Measurements from ENCODE around the gene FGF14. TPM values are rescaled to one million over a fixed set of nuclear protein-coding genes. Genes with fewer than 3 reads are reported as not detected.

The FGF14 gene
- total RNA-seq, 4 donors from 2014 or later, result 0.04 to 1.4 (median 0.38) TPM

DNA sequence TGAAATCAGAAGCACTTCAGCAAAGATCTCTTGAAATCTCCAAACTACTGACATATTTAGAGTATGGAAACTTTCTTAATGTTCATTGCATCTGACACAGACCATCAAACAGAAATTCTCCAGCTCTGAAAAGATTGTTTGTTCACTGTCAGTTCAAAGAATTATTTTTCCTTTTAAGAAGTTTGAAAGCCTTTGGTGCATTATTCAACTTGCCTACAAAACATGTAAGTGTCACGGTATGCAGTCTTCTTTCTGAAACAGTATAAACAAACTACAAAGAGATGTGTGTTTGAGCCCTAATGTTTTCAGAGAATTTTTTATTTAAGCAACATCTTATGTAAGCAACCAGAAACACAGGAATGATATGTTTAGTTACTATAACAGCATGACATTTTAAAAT, 125.4 kb downstream of the FGF14 start:
- 67 to 69% methylated on average over 1 of the region's 1 CpG for WGBS, 2 donors
- TF ChIP-seq POLR2A (IDR thresholded peaks at IDR 0.05), result no peak
- TF ChIP-seq, protein P1, sequence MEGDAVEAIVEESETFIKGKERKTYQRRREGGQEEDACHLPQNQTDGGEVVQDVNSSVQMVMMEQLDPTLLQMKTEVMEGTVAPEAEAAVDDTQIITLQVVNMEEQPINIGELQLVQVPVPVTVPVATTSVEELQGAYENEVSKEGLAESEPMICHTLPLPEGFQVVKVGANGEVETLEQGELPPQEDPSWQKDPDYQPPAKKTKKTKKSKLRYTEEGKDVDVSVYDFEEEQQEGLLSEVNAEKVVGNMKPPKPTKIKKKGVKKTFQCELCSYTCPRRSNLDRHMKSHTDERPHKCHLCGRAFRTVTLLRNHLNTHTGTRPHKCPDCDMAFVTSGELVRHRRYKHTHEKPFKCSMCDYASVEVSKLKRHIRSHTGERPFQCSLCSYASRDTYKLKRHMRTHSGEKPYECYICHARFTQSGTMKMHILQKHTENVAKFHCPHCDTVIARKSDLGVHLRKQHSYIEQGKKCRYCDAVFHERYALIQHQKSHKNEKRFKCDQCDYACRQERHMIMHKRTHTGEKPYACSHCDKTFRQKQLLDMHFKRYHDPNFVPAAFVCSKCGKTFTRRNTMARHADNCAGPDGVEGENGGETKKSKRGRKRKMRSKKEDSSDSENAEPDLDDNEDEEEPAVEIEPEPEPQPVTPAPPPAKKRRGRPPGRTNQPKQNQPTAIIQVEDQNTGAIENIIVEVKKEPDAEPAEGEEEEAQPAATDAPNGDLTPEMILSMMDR (IDR thresholded peaks at IDR 0.05), result no peak

DNA sequence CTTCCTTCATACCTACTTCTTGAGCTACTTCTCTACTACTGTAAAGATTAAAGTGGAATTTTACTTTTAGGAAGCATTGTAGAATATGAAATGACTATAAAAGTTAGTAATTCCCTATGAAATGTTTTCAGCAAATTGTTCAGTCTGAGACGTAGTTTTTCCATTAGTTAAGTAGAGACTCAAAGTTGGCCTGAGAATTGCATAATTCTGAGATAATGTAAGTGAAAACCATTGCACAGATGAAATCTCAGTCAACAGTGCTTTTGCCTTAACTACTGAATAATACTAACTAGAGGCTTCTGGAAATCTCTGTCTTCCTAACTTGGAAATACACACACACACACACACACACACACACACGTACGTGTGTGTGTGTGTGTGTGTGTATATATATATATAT, 125.9 kb downstream of the FGF14 start:
- DNase-seq, result no peak
- WGBS, 2 donors, result 52% methylated on average over 3 of the region's 3 CpGs
- intact Hi-C loops (cut with DNase I), result no loop called here
- no peaks in the 10 kb centered on the region for H3K27me3 ChIP-seq
- H3K36me3 ChIP-seq, result no peaks in the 10 kb centered on the region
- no peaks in the 10 kb centered on the region for H3K9me3 ChIP-seq
- H3K4me3 ChIP-seq (replicated peaks in 1 of 3), result no peak overlapping the region
- H3K27ac ChIP-seq, result no peak overlapping the region
- H3K4me1 ChIP-seq, result no peaks in the 10 kb centered on the region
- TF ChIP-seq, protein P1 (IDR thresholded peaks at IDR 0.05), result no peak
- no peak for TF ChIP-seq POLR2A (IDR thresholded peaks at IDR 0.05)

More for the DNA sequence above, 125.4 kb downstream of the FGF14 start:
- Histone ChIP-seq H3K27me3 (no peaks in the 10 kb centered on the region), H3K36me3 (no peaks in the 10 kb centered on the region), H3K27ac (no peak overlapping the region), H3K4me3 (replicated peaks in 1 of 3) (no peak overlapping the region), H3K4me1 (no peaks in the 10 kb centered on the region), H3K9me3 (no peaks in the 10 kb centered on the region)
- no peak for DNase-seq
- intact Hi-C loops (cut with DNase I), result no loop called here

DNA sequence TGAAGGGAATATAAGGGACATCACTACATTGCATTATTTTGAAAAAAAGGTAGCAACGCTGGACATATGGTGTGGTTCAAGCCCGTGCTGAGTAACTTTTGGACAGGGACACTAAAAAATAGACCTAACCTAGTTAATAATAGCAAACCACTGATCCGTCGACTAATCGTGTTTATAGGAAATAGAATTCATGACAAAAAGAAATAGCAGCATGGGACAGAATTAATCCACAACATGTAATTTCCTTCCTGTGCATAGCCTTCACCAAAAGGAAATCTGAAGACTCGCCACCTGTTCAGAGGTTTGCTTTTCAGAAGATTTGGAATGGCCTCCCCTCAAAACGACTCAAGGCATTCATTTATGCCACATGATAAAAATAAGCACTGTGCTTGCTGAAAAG, 128.7 kb downstream of the FGF14 start:
- intact Hi-C loops (cut with DNase I), result no loop called here
- no peak overlapping the region for H3K27ac ChIP-seq
- TF ChIP-seq, protein P1 (IDR thresholded peaks at IDR 0.05), result no peak
- no peak for TF ChIP-seq POLR2A (IDR thresholded peaks at IDR 0.05)

DNA sequence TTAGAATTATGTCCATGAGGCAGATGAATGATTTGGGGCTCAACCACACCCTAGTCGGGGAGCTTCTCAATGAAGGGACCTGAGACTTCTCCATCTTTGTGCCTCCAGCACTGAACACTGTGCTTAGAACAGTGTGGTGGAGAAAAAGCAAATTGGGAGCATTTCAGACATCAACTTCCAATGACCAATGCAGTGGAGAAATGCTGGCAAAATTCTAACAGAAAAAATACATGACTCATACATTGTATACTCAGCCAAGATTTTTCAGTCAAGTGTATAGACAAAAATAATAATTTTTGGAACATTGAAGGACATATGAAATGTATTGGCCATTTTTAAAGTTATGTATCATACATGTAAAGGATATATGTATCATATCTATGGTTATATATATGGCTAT, 134.7 kb downstream of the FGF14 start:
- intact Hi-C loops (cut with DNase I), result no loop called here

More for the DNA sequence above, 128.7 kb downstream of the FGF14 start:
- H3K4me1 ChIP-seq, result no peaks in the 10 kb centered on the region
- H3K9me3 ChIP-seq, result no peaks in the 10 kb centered on the region
- H3K4me3 ChIP-seq (replicated peaks in 1 of 3), result no peak overlapping the region
- no peaks in the 10 kb centered on the region for H3K36me3 ChIP-seq
- DNase-seq, result no peak
- no peaks in the 10 kb centered on the region for H3K27me3 ChIP-seq
- 83 to 84% methylated on average over 7 of the region's 7 CpGs for WGBS, 2 donors

DNA sequence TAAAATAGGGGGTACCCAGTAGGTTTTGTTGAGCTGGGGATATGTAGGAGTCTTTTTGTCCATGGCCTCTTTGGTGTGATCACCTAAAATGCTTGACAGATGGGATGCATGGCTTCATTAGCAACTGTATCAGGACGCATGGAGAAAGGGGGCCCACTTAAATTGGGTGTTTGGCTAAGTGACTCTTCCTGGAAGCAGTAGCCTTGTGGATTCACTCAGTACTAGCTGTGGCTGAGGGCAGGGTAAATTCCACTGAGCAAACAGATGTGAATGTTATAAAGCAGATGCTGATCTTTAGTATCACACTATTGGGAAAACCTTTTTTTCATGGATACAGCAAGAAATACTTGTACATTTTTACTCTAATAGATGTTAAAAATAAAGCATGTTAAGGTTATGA, 140.0 kb downstream of the FGF14 start:
- Histone ChIP-seq H3K36me3 (no peaks in the 10 kb centered on the region), H3K9me3 (no peaks in the 10 kb centered on the region), H3K4me3 (replicated peaks in 1 of 3) (no peak overlapping the region), H3K27me3 (no peaks in the 10 kb centered on the region), H3K27ac (no peak overlapping the region), H3K4me1 (no peaks in the 10 kb centered on the region)
- TF ChIP-seq POLR2A (IDR thresholded peaks at IDR 0.05), result no peak
- TF ChIP-seq, protein P1 (IDR thresholded peaks at IDR 0.05), result no peak
- DNase-seq, result no peak
- intact Hi-C loops (cut with DNase I), result no loop called here
- 72 to 75% methylated on average over 1 of the region's 1 CpG for WGBS, 2 donors

More for the DNA sequence above, 134.7 kb downstream of the FGF14 start:
- H3K4me3 ChIP-seq (replicated peaks in 1 of 3), result no peak overlapping the region
- TF ChIP-seq, protein P1 (IDR thresholded peaks at IDR 0.05), result no peak
- TF ChIP-seq POLR2A (IDR thresholded peaks at IDR 0.05), result no peak
- no peaks in the 10 kb centered on the region for H3K36me3 ChIP-seq
- H3K27me3 ChIP-seq, result no peaks in the 10 kb centered on the region
- no peaks in the 10 kb centered on the region for H3K4me1 ChIP-seq
- no peak overlapping the region for H3K27ac ChIP-seq
- DNase-seq, result no peak
- H3K9me3 ChIP-seq, result no peaks in the 10 kb centered on the region
- 83 to 84% methylated on average over 1 of the region's 1 CpG for WGBS, 2 donors
